ENCODE results near the gene RRP12. TPM values are rescaled to one million over a fixed set of nuclear protein-coding genes. Genes with fewer than 3 reads are reported as not detected.
"Not testable (repeated sequence)": the region's sequence is repeated elsewhere in the genome, so short reads cannot be mapped to it uniquely, and the experiment has no call there.

Gene RRP12
- total RNA-seq, 1 donor from 2014 or later: 21.6 TPM

- no peak for DNase-seq (ENCODE audit: low read depth, low spot score)
These were observed 7.4 kb upstream of the RRP12 start for GRCh38 chr10:97408496-97408992.

- DNase-seq (ENCODE audit: low read depth, low spot score): no peak
These were observed 6.8 kb upstream of the RRP12 start for GRCh38 chr10:97407952-97408248.

- peak; percentile 36 for DNase-seq (ENCODE audit: low read depth, low spot score)
These were observed 6.2 kb upstream of the RRP12 start for GRCh38 chr10:97407211-97407951.

- DNase-seq (ENCODE audit: low read depth, low spot score): not testable (repeated sequence)
These were observed 5.3 kb upstream of the RRP12 start for GRCh38 chr10:97406483-97406882.

GRCh38 chr10:97406064-97406463, 4.9 kb upstream of the RRP12 start:
- no peak for DNase-seq (ENCODE audit: low read depth, low spot score)

- DNase-seq (ENCODE audit: low read depth, low spot score): no peak
These were observed 2.9 kb upstream of the RRP12 start for GRCh38 chr10:97404044-97404443.

- DNase-seq (ENCODE audit: low read depth, low spot score): no peak
These were observed 347 bp upstream of the RRP12 start for GRCh38 chr10:97401455-97401919.

GRCh38 chr10:97399843-97400545, 1.1 kb downstream of the RRP12 start:
- peak; percentile 33 for DNase-seq (ENCODE audit: low read depth, low spot score)

GRCh38 chr10:97396056-97396455, 5.1 kb downstream of the RRP12 start:
- DNase-seq (ENCODE audit: low read depth, low spot score): no peak

- DNase-seq (ENCODE audit: low read depth, low spot score): no peak
These were observed 8.0 kb downstream of the RRP12 start for GRCh38 chr10:97393034-97393573.

GRCh38 chr10:97390091-97390490, 11.0 kb downstream of the RRP12 start:
- DNase-seq (ENCODE audit: low read depth, low spot score): no peak

- no peak for DNase-seq (ENCODE audit: low read depth, low spot score)
These were observed 13.0 kb downstream of the RRP12 start for GRCh38 chr10:97388152-97388551.

GRCh38 chr10:97385565-97385964, 15.6 kb downstream of the RRP12 start:
- DNase-seq (ENCODE audit: low read depth, low spot score): no peak

- no peak for DNase-seq (ENCODE audit: low read depth, low spot score)
These were observed 16.5 kb downstream of the RRP12 start for GRCh38 chr10:97384641-97385040.

- DNase-seq (ENCODE audit: low read depth, low spot score): no peak
These were observed 17.0 kb downstream of the RRP12 start for GRCh38 chr10:97384156-97384555.

- no peak for DNase-seq (ENCODE audit: low read depth, low spot score)
These were observed 18.0 kb downstream of the RRP12 start for GRCh38 chr10:97383159-97383558.

GRCh38 chr10:97381626-97382025, 19.5 kb downstream of the RRP12 start:
- DNase-seq (ENCODE audit: low read depth, low spot score): no peak

- no peak for DNase-seq (ENCODE audit: low read depth, low spot score)
These were observed 20.6 kb downstream of the RRP12 start for GRCh38 chr10:97380516-97380915.

GRCh38 chr10:97378933-97379921, 21.9 kb downstream of the RRP12 start:
- DNase-seq (ENCODE audit: low read depth, low spot score): no peak

- no peak for DNase-seq (ENCODE audit: low read depth, low spot score)
These were observed 24.7 kb downstream of the RRP12 start for GRCh38 chr10:97376413-97376812.

GRCh38 chr10:97373456-97373855, 27.7 kb downstream of the RRP12 start:
- DNase-seq (ENCODE audit: low read depth, low spot score): no peak
